Thyroid gland (tissue), 4 donors: ENCODE data around the gene SLC25A42. TPM values are rescaled to one million over a fixed set of nuclear protein-coding genes. Genes with fewer than 3 reads are reported as not detected.

Experiments used
- DNase-seq, 2 donors: peaks; one replicate each; pipeline ENCODE4 v3.0.0-alpha.2; 2019
- H3K27ac ChIP-seq, 3 donors: fragments of 200-600 bp; sonication (generic); 1 replicate in 2 of 3; 2 replicates in 1 of 3; pipeline ENCODE4 v1.5.1; 2016 to 2019; ENCODE audit warnings: mild to moderate bottlenecking in 1 of 3, moderate library complexity in 1 of 3
- H3K27me3 ChIP-seq: fragments of 200-600 bp; sonication (generic); one replicate; pipeline ENCODE4 v1.5.1; 2019
- H3K36me3 ChIP-seq, 2 donors: fragments of 200-600 bp; sonication (generic); one replicate each; pipeline ENCODE4 v1.5.1; 2016 to 2019
- H3K4me1 ChIP-seq, 2 donors: fragments of 200-600 bp; sonication (generic); one replicate each; pipeline ENCODE4 v1.5.1; 2017 to 2019
- H3K4me3 ChIP-seq, 3 donors: fragments of 200-600 bp; sonication (generic); replicated peaks in 1 of 3; 1 replicate in 2 of 3; 2 replicates in 1 of 3; pipeline ENCODE4 v1.5.1; 2016; ENCODE audit warnings: mild to moderate bottlenecking in 1 of 3
- H3K9me3 ChIP-seq: fragments of 200-600 bp; sonication (generic); one replicate; pipeline ENCODE4 v1.5.1; 2017
- POLR2A ChIP-seq, 2 donors: fragments of 450-650 bp; IDR thresholded peaks; one replicate each; pipeline ENCODE4 v1.6.1; 2017; ENCODE audit warnings: antibody characterized with exemption in 2 of 2, mild to moderate bottlenecking in 2 of 2, moderate library complexity in 1 of 2
- WGBS, 2 donors: methylation state at CpG; one replicate each; pipeline ENCODE4 v1.1.5; 2017; 5-methylcytosine and 5-hydroxymethylcytosine counted together
- intact Hi-C: fragments of 100-400 bp; cut with DNase I; formaldehyde crosslinking; loops from one replicate; pipeline ENCODE4 v1.15.1; 2023
- total RNA-seq, 4 donors: library from RNA; depleted of rRNA; stranded (reverse); fragments of >200 nt; gene quantifications; one replicate each; pipeline ENCODE4 v1.2.3, GENCODE V29; 2016
- TF ChIP-seq, protein P1 (sequence below), 6 experiments: fragments of 200-600 bp in 3 of 6; fragments of 450-650 bp in 3 of 6; sonication (generic) in 3 of 6; IDR thresholded peaks; one replicate each; pipeline ENCODE4 v1.5.1; 2016 to 2019; ENCODE audit warnings: antibody characterized with exemption in 6 of 6, mild to moderate bottlenecking in 2 of 6, inconsistent platforms in 1 of 6, moderate library complexity in 1 of 6

SLC25A42 gene
- total RNA-seq, 4 donors from 2014 or later: 28.0 to 43.9 (median 33.9) TPM

DNA sequence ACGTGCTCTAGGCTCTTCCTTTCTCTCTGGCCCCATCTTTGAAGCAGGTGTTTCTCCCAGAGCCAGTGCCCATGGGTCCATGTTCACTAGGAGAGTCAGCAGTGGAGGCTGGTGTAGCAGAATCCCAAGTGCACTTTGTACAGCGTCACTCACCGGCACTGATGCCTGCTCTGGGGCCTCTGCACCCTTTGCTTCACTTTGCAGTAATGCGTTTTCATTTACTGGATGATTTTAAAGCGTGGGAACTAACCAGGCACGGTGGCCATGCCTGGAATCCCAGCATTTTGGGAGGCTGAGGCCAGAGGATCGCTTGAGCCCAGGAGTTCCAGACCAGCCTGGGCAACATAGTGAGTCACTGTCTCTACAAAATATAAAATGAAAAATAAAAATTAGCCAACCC is 30.7 kb downstream of the SLC25A42 start:
- H3K4me1 ChIP-seq: peaks cover 36 to 56% of the 10 kb centered on the region in 2 donors
- no peak for DNase-seq
- H3K9me3 ChIP-seq: no peaks in the 10 kb centered on the region
- peaks cover 0 to 3% of the 10 kb centered on the region in 2 donors for H3K36me3 ChIP-seq
- no peak for TF ChIP-seq POLR2A (IDR thresholded peaks at IDR 0.05)
- TF ChIP-seq, protein P1, sequence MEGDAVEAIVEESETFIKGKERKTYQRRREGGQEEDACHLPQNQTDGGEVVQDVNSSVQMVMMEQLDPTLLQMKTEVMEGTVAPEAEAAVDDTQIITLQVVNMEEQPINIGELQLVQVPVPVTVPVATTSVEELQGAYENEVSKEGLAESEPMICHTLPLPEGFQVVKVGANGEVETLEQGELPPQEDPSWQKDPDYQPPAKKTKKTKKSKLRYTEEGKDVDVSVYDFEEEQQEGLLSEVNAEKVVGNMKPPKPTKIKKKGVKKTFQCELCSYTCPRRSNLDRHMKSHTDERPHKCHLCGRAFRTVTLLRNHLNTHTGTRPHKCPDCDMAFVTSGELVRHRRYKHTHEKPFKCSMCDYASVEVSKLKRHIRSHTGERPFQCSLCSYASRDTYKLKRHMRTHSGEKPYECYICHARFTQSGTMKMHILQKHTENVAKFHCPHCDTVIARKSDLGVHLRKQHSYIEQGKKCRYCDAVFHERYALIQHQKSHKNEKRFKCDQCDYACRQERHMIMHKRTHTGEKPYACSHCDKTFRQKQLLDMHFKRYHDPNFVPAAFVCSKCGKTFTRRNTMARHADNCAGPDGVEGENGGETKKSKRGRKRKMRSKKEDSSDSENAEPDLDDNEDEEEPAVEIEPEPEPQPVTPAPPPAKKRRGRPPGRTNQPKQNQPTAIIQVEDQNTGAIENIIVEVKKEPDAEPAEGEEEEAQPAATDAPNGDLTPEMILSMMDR (IDR thresholded peaks at IDR 0.05): no peak
- intact Hi-C loops: no loop called here
- H3K27me3 ChIP-seq: no peaks in the 10 kb centered on the region
- WGBS, 2 donors: 87 to 91% methylated on average over 7 of the region's 7 CpGs
- H3K27ac ChIP-seq: peak overlapping the region; percentile 51 to 97 (median 87)
- H3K4me3 ChIP-seq: no peak overlapping the region

DNA sequence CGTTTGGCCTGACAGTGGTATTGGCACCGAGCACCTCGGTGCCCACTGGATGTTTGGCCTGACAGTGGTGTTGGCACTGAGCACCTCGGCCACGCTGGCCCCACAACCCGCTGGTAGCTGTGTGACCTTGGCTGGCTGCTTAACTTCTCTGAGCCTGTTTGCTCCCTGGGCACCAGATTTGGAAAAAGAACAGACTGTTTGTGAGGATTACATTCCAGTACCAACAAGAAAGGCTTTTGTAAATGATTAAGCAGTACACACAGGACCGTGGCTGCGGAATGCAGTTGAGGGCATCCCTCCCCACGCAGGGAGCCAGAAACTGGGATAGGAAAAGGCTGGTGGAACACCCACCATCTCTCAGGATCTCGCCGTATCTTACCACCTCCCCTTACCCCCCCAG is 31.9 kb downstream of the SLC25A42 start:
- Histone ChIP-seq H3K4me3 (no peak overlapping the region), H3K27ac (peak overlapping the region; percentile 87 to 97 (median 87)), H3K27me3 (no peaks in the 10 kb centered on the region), H3K4me1 (peaks cover 42 to 59% of the 10 kb centered on the region in 2 donors), H3K36me3 (peaks cover 0 to 3% of the 10 kb centered on the region in 2 donors), H3K9me3 (no peaks in the 10 kb centered on the region)
- DNase-seq: no peak
- TF ChIP-seq POLR2A (IDR thresholded peaks at IDR 0.05): no peak
- TF ChIP-seq, protein P1 (IDR thresholded peaks at IDR 0.05): no peak
- intact Hi-C loops: no loop called here
- 82 to 90% methylated on average over 11 of the region's 11 CpGs for WGBS, 2 donors

DNA sequence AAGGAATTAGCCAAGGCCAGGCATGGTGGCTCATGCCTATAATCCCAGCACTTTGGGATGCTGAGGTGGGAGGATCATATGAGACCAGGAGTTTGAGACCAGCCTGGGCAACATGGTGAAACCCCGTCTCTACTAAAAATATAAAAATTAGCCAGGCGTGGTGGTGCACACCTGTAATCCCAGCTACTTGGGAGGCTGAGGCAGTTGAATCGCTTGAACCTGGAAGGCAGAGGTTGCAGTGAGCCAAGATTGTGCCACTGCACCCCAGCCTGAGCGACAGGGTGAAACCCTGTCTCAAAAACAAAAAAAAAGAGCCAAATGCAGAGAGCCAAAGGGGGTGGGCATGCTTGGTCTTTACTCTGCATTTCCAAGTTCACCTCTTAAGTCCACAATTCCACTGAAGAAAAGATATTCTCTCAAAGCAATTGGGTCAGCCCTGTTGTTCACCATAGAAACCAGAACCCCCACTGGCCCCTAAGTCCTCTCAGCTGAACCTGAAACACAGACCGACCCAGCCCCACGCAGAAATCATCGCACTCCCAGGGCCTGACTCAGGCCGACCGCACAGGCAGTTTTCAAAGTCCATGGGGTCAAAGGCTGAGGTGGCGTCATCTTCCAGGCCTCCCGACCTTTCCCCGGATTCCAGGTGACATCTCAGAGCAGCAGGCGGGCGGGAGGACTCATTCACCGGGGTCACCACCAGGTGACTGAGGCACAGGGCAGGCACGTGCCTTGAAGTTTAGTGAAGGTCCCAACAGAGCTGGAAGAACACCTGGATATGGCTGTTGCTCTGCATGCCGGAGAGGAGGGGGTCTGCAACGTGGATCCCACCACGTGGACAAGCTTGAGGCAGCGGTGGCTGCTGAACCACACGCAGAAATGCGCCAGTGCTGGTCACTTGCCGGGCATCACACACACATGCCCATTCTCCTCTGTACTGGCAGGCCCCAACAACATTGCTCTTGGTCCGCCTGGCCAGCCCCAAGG is 33.1 kb downstream of the SLC25A42 start:
- DNase-seq: no peak
- intact Hi-C loops: no loop called here
- Histone ChIP-seq H3K27me3 (no peaks in the 10 kb centered on the region), H3K27ac (peak overlapping the region in 2 of 3 donors; percentile 84 to 97), H3K9me3 (no peaks in the 10 kb centered on the region), H3K36me3 (peaks cover 0 to 3% of the 10 kb centered on the region in 2 donors), H3K4me1 (peaks cover 44 to 64% of the 10 kb centered on the region in 2 donors), H3K4me3 (no peak overlapping the region)
- WGBS, 2 donors: 96 to 97% methylated on average over 15 of the region's 24 CpGs
- TF ChIP-seq, protein P1 (IDR thresholded peaks at IDR 0.05): no peak
- no peak for TF ChIP-seq POLR2A (IDR thresholded peaks at IDR 0.05)

DNA sequence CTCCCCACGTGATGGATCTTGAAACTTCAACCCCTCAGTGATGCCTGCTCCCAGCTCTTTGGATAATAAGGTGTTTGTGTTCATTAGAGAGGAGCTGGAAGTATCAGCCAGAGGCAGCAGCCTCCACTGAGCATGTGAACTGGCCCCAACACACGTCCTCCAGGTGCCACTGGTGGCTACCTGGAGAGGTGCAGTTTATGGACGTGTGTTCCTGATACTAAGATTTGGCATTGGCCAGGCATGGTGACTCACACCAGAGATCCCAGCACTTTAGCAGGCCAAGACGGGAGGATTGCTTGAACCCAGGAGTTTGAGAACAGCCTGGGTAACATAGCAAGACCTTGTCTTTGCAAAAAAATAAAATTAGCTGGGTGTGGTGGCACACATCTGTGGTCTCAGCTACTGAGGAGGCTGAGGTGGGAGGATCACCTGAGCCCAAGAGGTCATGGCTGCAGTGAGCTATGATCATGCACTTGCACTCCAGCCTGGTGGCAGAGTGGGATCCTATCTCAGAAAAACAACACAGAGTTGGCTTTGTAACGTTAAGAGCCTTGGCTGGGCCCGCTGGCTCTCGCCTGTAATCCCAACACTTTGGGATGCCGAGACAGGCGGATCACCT is 34.4 kb downstream of the SLC25A42 start:
- H3K4me3 ChIP-seq: no peak overlapping the region
- H3K27ac ChIP-seq: peak overlapping the region; percentile 58 to 97 (median 84)
- peak in 1 of 2 donors; percentile 41 for DNase-seq
- intact Hi-C loops: no loop called here
- no peak for TF ChIP-seq POLR2A (IDR thresholded peaks at IDR 0.05)
- TF ChIP-seq, protein P1 (IDR thresholded peaks at IDR 0.05): no peak
- no peaks in the 10 kb centered on the region for H3K27me3 ChIP-seq
- WGBS, 2 donors: 81% methylated on average over 7 to 9 of the region's 9 CpGs
- H3K9me3 ChIP-seq: no peaks in the 10 kb centered on the region
- peaks cover 48 to 60% of the 10 kb centered on the region in 2 donors for H3K4me1 ChIP-seq
- peaks cover 0 to 3% of the 10 kb centered on the region in 2 donors for H3K36me3 ChIP-seq
